ENCODE measurements around the gene SOWAHA. TPM values are rescaled to one million over a fixed set of nuclear protein-coding genes. Genes with fewer than 3 reads are reported as not detected.

Gene SOWAHA
- total RNA-seq, 2 donors from 2014 or later: 4.1 to 16.7 TPM

GRCh38 chr5:132788508-132788907, 24.6 kb upstream of the SOWAHA start:
- intact Hi-C loops (cut with DNase I): no loop called here
- 95% methylated on average over 1 of the region's 1 CpG for WGBS
- Histone ChIP-seq H3K27ac (no peak overlapping the region), H3K4me1 (replicated peaks) (no peaks in the 10 kb centered on the region), H3K27me3 (replicated peaks; ENCODE audit: insufficient read depth) (no peaks in the 10 kb centered on the region), H3K36me3 (no peaks in the 10 kb centered on the region), H3K4me3 (no peak overlapping the region), H3K9me3 (no peaks in the 10 kb centered on the region)
- no peak for DNase-seq (ENCODE audit: low spot score)
- TF ChIP-seq POLR2AphosphoS5 (IDR thresholded peaks at IDR 0.05): no peak
- TF ChIP-seq, protein P1, sequence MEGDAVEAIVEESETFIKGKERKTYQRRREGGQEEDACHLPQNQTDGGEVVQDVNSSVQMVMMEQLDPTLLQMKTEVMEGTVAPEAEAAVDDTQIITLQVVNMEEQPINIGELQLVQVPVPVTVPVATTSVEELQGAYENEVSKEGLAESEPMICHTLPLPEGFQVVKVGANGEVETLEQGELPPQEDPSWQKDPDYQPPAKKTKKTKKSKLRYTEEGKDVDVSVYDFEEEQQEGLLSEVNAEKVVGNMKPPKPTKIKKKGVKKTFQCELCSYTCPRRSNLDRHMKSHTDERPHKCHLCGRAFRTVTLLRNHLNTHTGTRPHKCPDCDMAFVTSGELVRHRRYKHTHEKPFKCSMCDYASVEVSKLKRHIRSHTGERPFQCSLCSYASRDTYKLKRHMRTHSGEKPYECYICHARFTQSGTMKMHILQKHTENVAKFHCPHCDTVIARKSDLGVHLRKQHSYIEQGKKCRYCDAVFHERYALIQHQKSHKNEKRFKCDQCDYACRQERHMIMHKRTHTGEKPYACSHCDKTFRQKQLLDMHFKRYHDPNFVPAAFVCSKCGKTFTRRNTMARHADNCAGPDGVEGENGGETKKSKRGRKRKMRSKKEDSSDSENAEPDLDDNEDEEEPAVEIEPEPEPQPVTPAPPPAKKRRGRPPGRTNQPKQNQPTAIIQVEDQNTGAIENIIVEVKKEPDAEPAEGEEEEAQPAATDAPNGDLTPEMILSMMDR (IDR thresholded peaks at IDR 0.05): no peak
- no peak for TF ChIP-seq POLR2A (IDR thresholded peaks at IDR 0.05)

GRCh38 chr5:132788990-132789886, 23.9 kb upstream of the SOWAHA start:
- intact Hi-C loops (cut with DNase I): no loop called here
- TF ChIP-seq POLR2A (IDR thresholded peaks at IDR 0.05): no peak
- TF ChIP-seq POLR2AphosphoS5 (IDR thresholded peaks at IDR 0.05): no peak
- TF ChIP-seq, protein P1 (IDR thresholded peaks at IDR 0.05): no peak
- Histone ChIP-seq H3K4me1 (replicated peaks) (no peaks in the 10 kb centered on the region), H3K9me3 (no peaks in the 10 kb centered on the region), H3K27me3 (replicated peaks; ENCODE audit: insufficient read depth) (no peaks in the 10 kb centered on the region), H3K27ac (no peak overlapping the region), H3K4me3 (no peak overlapping the region), H3K36me3 (no peaks in the 10 kb centered on the region)
- DNase-seq (ENCODE audit: low spot score): no peak
- 77% methylated on average over 8 of the region's 8 CpGs for WGBS

- H3K27ac ChIP-seq: no peak overlapping the region
- no peak overlapping the region for H3K4me3 ChIP-seq
- DNase-seq (ENCODE audit: low spot score): no peak
- 51% methylated on average over 2 of the region's 2 CpGs for WGBS
- intact Hi-C loops (cut with DNase I): no loop called here
- H3K36me3 ChIP-seq: no peaks in the 10 kb centered on the region
- no peaks in the 10 kb centered on the region for H3K9me3 ChIP-seq
- no peaks in the 10 kb centered on the region for H3K27me3 ChIP-seq (replicated peaks; ENCODE audit: insufficient read depth)
- H3K4me1 ChIP-seq (replicated peaks): no peaks in the 10 kb centered on the region
- no peak for TF ChIP-seq POLR2AphosphoS5 (IDR thresholded peaks at IDR 0.05)
- TF ChIP-seq, protein P1 (IDR thresholded peaks at IDR 0.05): no peak
- no peak for TF ChIP-seq POLR2A (IDR thresholded peaks at IDR 0.05)
These were observed 22.8 kb upstream of the SOWAHA start for GRCh38 chr5:132790201-132790865.

DNA sequence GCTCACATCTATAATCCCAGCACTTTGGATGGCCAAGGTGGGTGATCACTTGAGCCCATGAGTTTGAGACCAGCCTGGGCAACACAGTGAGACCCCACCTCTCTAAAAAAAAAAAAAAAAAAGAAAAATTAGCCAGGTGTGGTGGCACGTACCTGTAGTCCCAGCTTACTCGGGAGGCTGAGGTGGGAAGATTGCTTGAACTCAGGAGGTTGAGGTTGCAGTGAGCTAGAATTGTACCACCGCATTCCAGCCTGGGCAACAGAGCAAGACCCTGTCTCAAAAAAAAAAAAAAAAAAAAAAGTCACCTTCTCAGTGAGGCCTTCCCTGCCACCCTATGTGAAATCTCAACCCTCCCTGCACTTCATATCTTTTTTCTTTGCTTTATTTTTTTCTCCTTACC, 22.1 kb upstream of the SOWAHA start:
- no peak for DNase-seq (ENCODE audit: low spot score)
- no peak for TF ChIP-seq POLR2AphosphoS5 (IDR thresholded peaks at IDR 0.05)
- TF ChIP-seq, protein P1 (IDR thresholded peaks at IDR 0.05): no peak
- no peak for TF ChIP-seq POLR2A (IDR thresholded peaks at IDR 0.05)
- WGBS: 95% methylated on average over 3 of the region's 3 CpGs

More for the DNA sequence above, 22.1 kb upstream of the SOWAHA start:
- intact Hi-C loops (cut with DNase I): no loop called here
- no peaks in the 10 kb centered on the region for H3K36me3 ChIP-seq
- H3K4me3 ChIP-seq: no peak overlapping the region
- H3K27me3 ChIP-seq (replicated peaks; ENCODE audit: insufficient read depth): no peaks in the 10 kb centered on the region
- no peak overlapping the region for H3K27ac ChIP-seq
- H3K4me1 ChIP-seq (replicated peaks): no peaks in the 10 kb centered on the region
- no peaks in the 10 kb centered on the region for H3K9me3 ChIP-seq

Data from prostate gland (tissue), 2 donors.